ENCODE data around the gene CHN2.

The CHN2 gene

DNA sequence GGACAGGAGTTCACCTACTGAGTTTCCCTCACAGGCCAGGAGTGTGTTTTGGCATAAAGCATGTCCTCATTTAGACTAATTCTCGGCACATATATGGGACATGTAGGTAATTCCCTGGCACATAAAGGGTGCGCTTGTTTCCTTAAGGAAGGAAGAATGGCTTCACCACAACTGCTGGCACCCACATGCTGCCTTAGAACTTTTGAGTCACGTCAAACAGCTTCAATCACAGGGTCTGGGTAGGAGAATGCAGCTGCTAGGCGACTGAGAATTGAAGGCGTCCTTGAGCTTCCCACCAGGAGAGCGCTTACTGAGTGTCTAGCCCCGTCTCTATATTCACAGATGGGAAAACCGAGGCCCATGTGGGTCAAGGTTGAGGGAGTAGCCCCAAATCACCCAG, 146.1 kb downstream of the CHN2 start:
- DNase-seq, result no peak

DNA sequence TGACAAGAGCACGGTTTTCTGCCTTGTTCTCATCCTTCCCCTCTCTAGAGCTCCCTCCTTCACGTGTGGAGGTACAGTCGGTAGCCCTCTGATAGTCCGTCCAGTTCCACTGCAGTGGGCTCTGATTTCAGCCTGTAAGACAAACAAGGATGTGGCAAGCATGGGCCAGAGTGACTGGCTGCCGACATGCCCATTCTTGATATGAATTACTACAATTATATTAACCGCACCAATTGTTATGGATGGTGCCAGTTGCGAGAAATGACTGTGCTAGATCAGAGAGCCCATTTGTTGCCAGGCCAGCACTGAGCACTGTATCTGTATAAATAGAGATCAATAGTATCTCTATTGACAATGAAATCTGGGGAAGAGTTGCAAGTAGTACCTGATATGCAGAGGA, 146.6 kb downstream of the CHN2 start:
- DNase-seq, result no peak

DNA sequence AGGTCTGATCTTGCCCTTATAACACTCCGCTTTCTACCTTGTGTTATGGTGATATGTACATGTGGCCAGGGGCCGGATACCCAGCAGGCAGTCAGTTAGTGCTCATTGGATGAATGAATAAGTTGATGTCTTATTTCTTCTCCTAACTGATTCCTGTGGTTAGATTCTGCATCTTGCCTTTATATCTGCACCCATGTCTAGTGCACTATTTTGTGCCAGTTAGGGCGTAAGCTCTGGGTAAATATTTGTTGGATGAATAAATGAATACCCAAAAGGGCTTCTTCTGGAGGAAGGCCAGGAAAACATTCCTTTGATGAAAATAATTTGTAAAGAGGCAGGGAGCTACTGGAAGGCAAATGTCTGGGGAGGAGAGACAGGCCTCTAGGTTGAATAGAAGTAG, 148.2 kb downstream of the CHN2 start:
- peak; percentile 80 for DNase-seq

DNA sequence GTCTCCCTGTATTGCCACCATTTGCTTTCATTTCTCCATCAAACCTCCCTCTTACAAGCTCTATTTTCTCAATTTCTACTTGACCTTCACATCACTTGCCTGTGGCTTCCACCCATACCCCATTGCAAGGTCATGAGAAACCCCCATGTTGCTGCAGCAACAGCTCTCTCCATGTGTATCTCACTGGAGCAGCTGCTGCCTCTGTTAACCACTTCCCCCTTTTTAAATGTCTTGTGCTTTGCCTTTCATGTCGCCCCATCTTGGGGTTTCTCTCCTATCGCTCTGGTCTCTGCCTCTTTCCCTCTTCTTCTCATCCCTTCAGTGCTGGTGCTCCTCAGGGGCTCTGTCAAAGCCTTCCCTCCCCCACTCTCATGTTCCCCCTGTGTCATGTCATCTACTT, 148.8 kb downstream of the CHN2 start:
- no peak for DNase-seq

DNA sequence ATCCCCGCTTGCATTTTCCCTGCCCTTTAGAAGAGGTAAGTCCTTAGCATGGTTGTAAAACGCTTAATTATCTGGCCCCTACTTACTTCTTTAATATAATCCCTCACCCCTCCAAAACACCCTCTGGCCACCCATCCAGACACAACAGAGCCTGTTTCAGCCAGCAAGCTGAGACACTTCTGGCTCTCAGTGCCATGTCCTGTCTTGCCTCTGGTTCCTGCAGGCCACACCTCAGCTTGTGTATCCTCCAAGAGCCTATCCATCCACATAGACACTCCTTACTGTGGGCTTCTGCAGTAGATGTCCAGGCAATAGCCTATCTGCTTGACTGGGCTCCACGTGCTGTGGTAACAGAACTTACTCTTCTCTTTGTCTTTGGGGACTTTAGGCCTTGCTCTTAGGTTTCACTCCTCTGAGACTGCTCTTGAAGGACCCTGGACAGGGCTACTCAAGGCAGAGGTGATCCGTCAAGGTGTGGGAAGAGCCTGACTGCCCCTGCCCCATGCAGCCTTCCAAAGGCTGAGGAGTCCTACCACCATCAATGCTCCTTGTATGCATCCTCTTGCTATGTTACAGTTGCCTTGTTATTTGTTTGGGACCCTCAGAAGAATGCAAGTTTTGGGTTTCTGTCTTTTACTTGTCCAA, 149.9 kb downstream of the CHN2 start:
- DNase-seq, result no peak

DNA sequence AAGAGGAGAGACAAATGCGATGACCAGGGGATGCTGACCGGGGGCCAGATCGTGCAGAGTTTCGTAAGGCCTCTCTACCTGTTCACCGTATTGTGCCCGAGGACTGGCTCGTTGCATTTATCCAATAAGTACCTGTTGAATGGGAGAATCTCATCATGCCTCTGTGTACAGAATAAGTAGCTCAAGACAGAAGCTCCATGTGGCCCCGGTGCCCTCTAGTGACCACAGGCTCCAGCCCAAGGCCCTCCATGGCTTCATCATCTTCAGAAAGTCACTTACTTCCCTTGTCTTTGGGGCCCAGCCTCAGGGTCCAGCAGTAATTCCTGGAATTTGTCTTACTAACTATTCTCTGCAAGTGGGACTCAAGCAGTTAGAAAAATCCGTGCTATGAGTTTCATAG, 151.0 kb downstream of the CHN2 start:
- DNase-seq, result peak; percentile 27

DNA sequence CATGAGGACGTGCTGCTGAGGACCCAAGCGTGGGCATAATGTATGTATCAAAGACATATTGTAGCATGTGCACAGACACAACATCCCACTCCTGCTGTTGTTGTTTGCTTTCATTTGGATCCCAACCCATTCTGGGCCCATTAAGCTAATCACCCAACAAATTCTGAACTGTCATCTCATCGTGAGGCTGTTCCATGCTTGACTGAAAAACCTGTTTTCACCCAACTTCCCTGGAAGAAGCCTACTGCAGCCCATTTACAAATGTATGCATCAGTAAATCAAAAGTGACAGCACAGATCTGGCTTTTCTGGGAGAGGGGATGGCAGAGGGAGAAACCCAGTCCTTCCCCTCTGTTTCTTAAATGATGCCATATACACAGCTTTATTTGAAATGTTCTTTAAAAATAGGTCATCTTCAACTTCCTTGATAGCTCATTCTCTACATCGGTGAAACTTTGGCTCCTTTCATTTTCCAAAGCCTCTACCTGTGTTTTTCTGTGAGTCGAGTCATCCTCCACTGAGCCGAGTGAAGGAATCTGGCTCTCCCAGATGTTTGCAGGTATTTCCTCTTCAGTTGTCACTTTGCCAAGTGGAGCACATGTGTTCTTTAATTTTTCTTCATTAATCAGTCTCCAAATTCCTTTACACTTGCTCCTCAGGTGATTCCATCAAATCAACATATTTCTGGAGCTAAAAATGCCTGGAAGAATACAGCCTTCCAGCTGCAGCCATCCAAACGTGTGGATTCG, 151.8 kb downstream of the CHN2 start:
- DNase-seq, result no peak

DNA sequence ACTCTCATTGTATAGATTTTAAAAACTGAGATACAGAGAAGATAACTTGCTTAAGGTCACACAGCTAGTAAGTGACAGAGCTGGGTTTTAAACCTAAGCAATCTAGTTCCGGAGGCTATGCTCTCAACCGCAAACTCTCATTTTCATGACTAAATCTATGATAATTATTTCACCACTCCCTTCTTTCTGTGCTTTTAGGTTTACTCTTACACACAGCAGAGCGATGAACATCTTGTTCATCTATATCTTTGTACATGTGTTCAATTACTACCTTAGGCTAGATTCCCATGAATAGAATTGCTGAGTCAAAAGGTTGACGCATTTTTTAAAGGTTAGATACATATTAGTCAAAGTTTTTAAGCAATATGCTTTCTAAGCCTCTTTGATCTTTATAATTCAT, 154.8 kb downstream of the CHN2 start:
- DNase-seq, result no peak

DNA sequence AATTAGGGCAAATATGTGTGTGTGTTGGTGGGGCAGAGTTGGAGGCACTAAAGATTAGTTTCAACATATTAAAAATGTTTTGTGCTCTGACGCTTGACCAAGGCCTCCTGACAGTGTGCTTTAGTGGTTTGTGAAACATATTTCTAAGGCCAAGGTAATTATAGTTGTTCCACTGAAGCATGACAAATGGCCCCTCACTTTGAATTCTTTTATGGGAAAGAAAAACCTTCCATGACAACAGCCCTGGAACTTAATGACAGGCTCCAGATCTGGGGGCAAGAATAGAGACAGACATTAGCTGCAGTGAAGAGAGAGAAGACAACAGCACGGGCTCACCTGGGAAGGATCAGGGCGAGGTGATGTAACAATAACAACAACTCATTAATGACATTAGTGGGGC, 155.8 kb downstream of the CHN2 start:
- DNase-seq, result no peak

DNA sequence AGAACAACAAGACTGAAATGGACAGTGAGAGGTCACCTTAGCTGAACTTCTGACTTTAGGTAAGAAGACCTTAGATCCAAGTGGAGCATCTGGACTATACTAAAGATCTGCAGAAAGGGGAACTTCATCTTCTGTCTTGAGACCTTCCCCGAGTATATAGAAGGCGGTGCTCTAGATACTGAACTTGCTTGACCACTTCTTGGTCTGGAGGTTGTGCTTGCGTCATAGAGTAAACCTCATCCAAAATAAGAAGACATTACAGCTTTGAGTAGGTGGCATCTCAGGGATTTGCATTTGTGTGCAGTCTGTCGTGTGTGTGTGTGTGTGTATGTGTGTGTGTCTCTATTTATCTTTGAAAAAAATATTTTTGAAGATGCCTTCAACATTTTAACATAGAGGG, 157.5 kb downstream of the CHN2 start:
- no peak for DNase-seq

DNA sequence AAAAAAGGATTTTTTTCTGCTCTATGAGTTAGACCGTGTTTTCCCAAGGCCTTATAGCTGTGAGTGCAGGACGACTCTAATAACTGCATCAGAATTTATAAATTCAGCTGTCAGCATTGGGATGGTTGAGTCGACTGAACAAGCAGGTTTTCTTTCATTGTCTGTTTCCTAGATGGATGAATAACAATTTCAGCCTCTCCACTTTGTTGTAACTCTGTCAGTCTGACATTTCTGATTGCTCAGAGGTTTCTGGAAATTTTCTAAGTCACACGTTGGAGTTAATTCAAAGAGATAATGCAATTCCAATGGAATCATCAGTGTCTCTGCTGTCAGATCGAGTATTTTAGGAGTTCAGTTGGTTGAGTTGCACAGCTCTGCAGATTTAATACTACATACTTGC, 159.2 kb downstream of the CHN2 start:
- DNase-seq, result no peak

DNA sequence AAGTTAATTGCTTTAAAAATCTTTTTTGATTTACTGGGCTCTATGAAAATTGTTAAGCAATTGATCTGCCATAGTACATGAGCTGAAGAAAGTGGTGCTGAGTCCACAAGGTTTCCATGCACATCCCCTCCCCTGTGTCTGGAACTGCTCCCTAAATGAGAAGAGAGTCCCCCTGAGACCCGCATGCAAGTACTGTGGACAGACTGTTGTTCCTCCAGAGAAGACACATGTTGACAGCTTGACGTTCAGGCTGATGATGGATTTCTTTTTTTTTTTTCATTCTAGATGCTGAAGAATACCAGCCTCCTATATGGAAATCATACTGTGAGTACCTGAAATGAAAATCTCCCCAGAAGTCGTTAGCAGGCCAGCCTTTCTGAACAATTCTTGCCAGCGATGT, 159.8 kb downstream of the CHN2 start:
- DNase-seq, result no peak

DNA sequence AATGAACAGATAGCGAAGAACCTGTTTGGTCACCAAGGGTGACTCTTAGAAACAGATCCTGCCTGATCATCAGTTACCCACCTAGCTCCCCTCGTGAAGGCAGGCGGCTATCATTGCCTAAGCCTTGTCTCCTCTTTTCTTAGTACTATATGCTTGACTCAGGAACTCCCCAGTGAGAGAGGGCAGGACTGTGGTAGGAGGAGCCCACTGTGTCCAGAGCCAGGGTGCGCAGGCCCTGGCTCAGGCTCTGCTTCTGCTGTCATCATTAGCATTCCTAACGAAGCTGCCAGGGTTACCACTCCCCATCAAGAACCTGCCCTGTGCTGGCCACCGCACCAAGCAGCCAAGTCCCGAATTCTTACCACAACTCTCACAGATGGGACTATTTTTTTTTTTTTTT, 160.8 kb downstream of the CHN2 start:
- no peak for DNase-seq

DNA sequence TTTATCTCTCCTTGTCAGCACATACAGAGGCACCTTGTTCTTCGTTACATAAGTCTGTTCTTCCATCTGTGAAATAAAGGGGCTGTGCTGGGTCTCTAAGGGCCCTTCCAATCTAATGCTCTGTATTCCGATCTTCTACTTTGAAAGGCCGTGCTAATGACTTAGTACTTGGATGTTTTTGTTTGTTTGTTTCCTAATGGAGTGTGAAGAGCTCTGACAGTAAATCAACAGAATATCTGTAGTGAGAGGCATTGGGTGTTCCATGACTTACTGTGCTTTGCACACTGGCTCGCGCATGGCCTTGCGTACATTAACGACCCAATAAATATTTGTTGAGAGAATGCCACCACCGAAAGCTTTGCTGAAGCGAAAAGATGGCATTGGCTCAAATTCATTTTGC, 162.1 kb downstream of the CHN2 start:
- no peak for DNase-seq

DNA sequence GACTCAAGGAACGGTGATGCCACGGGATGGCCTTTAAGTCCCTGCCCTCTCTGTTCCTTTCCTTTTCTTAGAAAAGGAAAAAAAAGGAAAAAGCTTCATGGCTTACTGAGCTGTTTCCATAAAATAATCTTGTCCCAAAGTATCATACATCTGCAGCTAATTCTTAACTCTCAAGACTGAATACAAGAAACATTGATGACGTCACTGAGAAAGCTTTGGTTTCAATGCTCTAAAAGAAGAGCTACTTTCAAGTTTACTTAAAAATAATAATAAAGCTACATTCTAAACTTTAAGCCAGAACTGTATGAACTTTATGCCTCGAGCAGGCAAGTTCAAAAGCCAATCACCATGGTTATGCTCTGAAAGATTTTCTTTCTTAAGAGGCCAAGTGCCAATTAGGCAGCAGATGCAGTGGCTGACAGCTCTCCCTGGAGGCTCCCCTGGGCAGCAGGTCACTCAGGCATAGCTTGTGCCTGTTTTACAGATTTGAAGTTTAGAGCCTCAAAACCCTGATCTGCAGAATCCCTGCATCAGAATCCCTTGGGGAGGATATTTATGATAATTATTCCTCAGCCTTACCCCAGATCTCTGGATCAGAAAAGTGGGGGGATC, 165.0 kb downstream of the CHN2 start:
- DNase-seq, result no peak

DNA sequence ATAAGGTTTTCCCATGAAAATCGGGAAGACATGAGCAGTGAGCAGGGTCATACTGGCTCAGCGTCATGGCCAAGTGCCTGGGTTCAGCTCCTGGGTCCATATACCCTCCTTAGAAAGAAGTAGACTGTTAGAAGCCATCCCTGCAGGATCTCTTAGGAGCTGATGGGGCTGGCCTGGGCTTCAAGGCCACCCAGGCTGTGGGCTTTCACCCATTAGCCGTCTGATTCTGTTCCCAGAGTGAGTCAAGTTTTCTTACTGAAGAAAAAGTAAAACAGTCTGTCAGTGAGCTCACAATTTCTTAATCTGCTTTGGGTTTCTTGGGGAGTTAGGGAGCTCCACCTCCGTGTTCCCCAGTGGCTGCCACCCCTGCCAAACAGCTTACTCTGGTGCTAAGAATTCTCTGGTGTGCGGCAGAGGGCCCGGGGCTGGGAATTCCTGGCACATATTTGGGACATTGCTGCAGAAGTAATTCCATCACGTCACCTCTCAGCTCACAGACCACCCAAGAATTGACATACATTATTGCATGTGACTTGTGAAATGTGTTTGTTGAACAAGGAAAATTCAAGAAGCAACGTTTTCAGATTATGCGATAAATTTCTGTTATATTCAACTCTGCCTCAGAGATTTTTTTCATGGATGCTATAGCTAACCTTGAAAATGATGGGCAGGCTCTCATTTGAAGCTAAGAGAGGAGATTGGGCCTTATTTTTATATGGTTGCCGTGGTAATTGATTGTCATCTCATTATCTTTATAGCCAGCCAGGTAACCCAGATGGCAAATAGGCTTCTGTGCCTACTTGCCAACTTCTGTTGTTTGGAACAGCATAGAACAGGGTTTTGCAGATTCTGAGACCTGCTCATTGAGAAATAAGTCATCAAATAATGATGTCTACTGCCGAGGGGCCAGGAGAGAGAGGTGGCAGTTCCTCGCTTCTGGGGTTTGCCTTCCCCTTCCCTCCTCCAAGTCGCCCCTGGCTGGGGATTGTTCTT, 166.4 kb downstream of the CHN2 start:
- peak; percentile 62 for DNase-seq

DNA sequence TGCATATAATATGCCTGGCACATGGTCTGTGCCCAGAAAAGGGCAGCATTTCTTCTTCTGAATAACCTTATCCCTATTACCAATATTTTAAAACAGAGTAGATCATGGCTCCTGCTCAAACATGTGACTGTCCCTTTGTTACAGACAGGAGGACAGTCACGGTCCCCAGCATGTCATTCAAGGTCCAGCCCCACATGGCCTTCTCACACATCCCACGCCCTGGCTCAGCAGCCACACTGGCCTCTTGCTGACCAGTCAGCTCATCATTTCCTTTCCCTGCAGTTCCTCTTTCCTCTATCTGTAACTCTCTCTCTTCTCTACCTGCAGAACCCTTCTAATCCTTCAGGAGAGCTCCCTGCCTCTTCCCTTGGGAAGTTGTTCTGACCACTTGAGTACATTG, 167.8 kb downstream of the CHN2 start:
- no peak for DNase-seq

DNA sequence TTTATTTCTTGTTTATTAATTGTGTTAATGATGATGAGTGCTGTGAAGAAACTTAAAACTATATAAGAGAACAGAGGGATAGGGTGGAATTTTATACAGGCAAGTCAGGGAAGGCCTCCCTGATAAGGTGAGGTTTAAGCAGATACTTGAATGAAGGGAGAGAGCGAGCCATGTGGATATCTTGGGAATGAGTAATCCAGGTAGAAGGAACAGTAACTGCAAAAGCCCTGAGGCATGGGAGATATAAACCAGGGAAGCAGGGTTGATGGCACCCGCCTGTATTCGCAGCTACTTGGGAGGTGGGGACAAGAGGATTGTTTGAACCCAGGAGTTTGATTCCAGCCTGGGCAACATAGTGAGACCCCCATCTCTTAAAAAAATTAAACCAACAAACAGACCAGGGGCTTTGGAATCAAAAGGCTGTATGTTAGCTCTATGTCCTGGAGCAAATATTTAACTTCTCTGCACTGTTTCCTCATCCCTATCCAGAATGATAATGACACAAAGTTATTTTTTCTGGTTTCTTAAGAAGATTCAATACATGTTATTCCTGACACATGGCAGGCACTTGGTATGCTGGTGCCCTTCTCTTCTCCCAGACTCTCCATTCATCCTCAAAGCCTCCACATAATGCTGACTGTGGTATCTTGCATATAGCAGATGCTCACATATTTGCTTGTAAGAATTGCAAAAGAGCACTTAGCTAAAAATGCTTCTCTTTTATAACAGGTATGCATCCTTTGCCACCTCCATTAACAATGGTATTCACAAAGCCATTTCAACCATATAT, 169.3 kb downstream of the CHN2 start:
- DNase-seq, result no peak

DNA sequence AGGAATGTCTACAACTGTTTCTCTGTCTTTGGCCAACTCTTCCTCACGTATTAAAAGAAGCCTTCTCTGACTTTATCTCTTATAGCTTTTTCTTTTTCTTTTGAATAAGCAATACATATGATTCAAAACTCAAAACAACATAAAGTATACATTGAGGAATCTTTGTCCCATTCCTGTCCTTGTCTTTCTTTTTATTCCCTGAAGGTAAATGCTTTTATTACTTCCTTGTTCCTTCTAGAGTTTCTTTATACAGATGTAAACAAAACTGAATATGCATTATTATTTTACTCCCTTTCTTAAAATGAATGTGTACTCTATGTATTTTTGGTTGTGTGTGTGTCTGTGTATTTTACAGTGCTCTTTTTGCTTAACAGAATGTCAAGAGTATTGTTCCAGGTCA, 170.1 kb downstream of the CHN2 start:
- DNase-seq, result no peak

DNA sequence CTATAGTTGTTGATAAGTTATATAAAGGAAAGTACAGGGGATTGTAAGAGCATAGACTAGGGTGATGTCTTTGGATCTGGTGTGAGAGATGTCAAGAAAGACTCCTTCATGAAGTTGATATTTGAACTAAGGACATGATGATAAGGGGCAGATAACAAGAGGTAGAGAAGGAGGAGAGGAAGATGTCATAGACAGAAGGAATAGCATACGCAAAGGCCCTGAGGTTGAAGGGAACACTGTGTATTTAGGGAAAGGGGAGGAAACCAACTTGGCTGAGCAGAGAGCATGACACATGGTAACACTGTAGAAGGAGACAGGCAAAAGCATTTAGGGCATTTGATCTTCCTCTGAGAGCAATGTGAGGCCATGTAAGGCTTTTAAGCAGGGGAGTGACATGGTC, 170.8 kb downstream of the CHN2 start:
- no peak for DNase-seq

DNA sequence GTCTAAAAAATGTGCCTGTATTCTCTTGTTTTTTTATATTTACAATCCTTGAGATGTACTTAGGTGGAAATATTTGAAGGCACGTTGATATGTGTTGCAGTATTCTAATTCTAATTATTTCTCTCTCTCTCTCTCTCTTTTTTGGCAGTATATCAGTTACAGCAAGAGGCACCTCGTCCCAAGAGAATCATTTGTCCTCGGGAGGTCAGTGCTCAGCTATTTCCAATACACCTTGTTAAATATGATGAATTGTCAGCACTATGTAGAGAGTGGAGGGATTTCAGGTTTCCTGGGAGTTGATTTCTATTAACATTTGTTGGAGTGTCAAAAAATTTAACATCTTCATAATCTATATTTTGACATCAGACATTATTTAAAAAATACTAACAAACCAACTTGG, 173.2 kb downstream of the CHN2 start:
- no peak for DNase-seq

DNA sequence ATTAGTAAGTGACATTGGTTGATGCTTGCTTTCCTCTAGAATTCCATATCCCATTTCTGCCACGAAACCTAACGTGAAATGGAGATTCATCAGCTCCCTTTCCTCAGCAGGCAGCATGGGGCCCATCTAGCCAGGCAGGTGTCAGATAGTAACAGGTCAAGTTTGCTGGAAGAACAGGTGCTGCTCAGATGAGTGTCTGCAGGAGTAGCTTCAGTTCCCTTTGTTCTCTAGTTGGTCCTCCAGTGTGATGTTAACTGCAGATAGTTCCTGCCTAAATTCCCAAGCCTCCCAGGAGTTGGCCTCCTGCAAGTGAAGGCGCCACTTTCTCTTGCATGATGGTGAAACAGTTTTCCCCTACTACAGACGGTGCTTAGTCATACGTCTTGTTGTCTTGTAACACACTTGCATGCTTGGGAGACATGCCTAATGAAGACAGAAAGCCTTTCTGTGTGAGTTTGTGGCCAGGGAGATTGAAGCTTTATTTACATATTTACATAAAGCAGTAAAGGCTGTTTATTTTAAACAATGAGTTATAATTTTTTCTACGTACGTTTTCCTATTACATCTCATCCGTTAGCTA, 175.4 kb downstream of the CHN2 start:
- no peak for DNase-seq

Measured in fibroblast of skin of back (primary cell).